SK-N-SH treated with all-trans-retinoic acid at 6 μM for 48 hours (cell line): ENCODE measurements around the gene FDX1.

Experiments
- ATAC-seq: fragments of 200-7000 bp; cut with Tn5 transposase; 3 replicates; pipeline ENCODE4 v1.9.1; 2020; ENCODE audit warnings: mild to moderate bottlenecking, moderate library complexity
- ARNTL ChIP-seq: fragments of 450-650 bp; formaldehyde crosslinking; IDR thresholded peaks from 2 replicates; pipeline ENCODE4 v1.5.0; 2020; ENCODE audit warnings: low read depth, mild to moderate bottlenecking, moderate library complexity, borderline replicate concordance
- BACH2 ChIP-seq: fragments of 250-450 bp; sonication (Bioruptor Pico); IDR thresholded peaks from 2 replicates; pipeline ENCODE4 v1.9.0; 2021; ENCODE audit warnings: mild to moderate bottlenecking, borderline replicate concordance
- CREB5 ChIP-seq: fragments of 250-450 bp; sonication (Bioruptor Pico); IDR thresholded peaks from 2 replicates; pipeline ENCODE4 v1.5.1; 2020; ENCODE audit warnings: low read depth, mild to moderate bottlenecking, moderate library complexity
- CSRNP3 ChIP-seq: fragments of 250-450 bp; sonication (Bioruptor Pico); IDR thresholded peaks from 2 replicates; pipeline ENCODE4 v1.5.1; 2021; ENCODE audit warnings: mild to moderate bottlenecking, moderate library complexity
- GLIS3 ChIP-seq: fragments of 250-450 bp; sonication (Bioruptor Pico); IDR thresholded peaks from 2 replicates; pipeline ENCODE4 v1.5.0; 2020; ENCODE audit warnings: mild to moderate bottlenecking, moderate library complexity
- ISL1 ChIP-seq: fragments of 250-450 bp; sonication (Bioruptor Pico); IDR thresholded peaks from 2 replicates; pipeline ENCODE4 v2.1.2; 2022; ENCODE audit warnings: mild to moderate bottlenecking, moderate library complexity
- OSR1 ChIP-seq: fragments of 250-450 bp; sonication (Bioruptor Pico); IDR thresholded peaks from 2 replicates; pipeline ENCODE4 v1.8.0; 2022; ENCODE audit warnings: moderate library complexity, mild to moderate bottlenecking, inconsistent platforms
- PATZ1 ChIP-seq: fragments of 250-450 bp; sonication (Bioruptor Pico); IDR thresholded peaks from 2 replicates; pipeline ENCODE4 v1.8.0; 2020; ENCODE audit warnings: mild to moderate bottlenecking, moderate library complexity, borderline replicate concordance
- PPARA ChIP-seq: fragments of 250-450 bp; sonication (Bioruptor Pico); IDR thresholded peaks from 2 replicates; pipeline ENCODE4 v1.5.0; 2020; ENCODE audit warnings: mild to moderate bottlenecking, borderline replicate concordance
- SNAI2 ChIP-seq: fragments of 250-450 bp; sonication (Bioruptor Pico); IDR thresholded peaks from 2 replicates; pipeline ENCODE4 v1.5.0; 2020; ENCODE audit warnings: mild to moderate bottlenecking, moderate library complexity
- TCF4 ChIP-seq: fragments of 250-450 bp; sonication (Bioruptor Pico); IDR thresholded peaks from 2 replicates; pipeline ENCODE4 v1.8.0; 2021; ENCODE audit warnings: mild to moderate bottlenecking, moderate library complexity, borderline replicate concordance
- TOX ChIP-seq: fragments of 250-450 bp; sonication (Bioruptor Pico); IDR thresholded peaks from 2 replicates; pipeline ENCODE4 v1.8.0; 2021; ENCODE audit warnings: mild to moderate bottlenecking, moderate library complexity, borderline replicate concordance
- TSHZ2 ChIP-seq: fragments of 250-450 bp; sonication (Bioruptor Pico); IDR thresholded peaks from 2 replicates; pipeline ENCODE4 v1.5.0; 2020; ENCODE audit warnings: mild to moderate bottlenecking, moderate library complexity
- ZC3H10 ChIP-seq: fragments of 250-450 bp; sonication (Bioruptor Pico); IDR thresholded peaks from 2 replicates; pipeline ENCODE4 v1.5.1; 2021; ENCODE audit warnings: mild to moderate bottlenecking, moderate library complexity
- ZFP3 ChIP-seq: fragments of 250-450 bp; sonication (Bioruptor Pico); IDR thresholded peaks from 2 replicates; pipeline ENCODE4 v1.5.0; 2020; ENCODE audit warnings: mild to moderate bottlenecking, moderate library complexity
- ZFP30 ChIP-seq: fragments of 450-650 bp; formaldehyde crosslinking; IDR thresholded peaks from 2 replicates; pipeline ENCODE4 v1.5.0; 2022; ENCODE audit warnings: mild to moderate bottlenecking, moderate library complexity
- ZNF565 ChIP-seq: fragments of 450-650 bp; formaldehyde crosslinking; conservative IDR thresholded peaks from 2 replicates; pipeline ENCODE4 v1.5.0; 2020; ENCODE audit warnings: low read depth, mild to moderate bottlenecking, moderate library complexity
- ZNF70 ChIP-seq: fragments of 450-650 bp; formaldehyde crosslinking; IDR thresholded peaks from 2 replicates; pipeline ENCODE4 v1.5.0; 2020; ENCODE audit warnings: mild to moderate bottlenecking, moderate library complexity
- ZNF8 ChIP-seq: fragments of 450-650 bp; formaldehyde crosslinking; IDR thresholded peaks from 2 replicates; pipeline ENCODE4 v1.5.0; 2020; ENCODE audit warnings: mild to moderate bottlenecking, moderate library complexity

The FDX1 gene

GRCh38 chr11:110475671-110476070 lies 45.9 kb downstream of the FDX1 start:
- ATAC-seq: peak; percentile 46
- no peak for TF ChIP-seq PATZ1 (CRISPR knock-in tag)
- TF ChIP-seq ISL1 (CRISPR knock-in tag): no peak
- TF ChIP-seq ZNF70 (CRISPR knock-in tag): no peak
- no peak for TF ChIP-seq GLIS3 (CRISPR knock-in tag)
- no peak for TF ChIP-seq ZFP30 (CRISPR knock-in tag)
- TF ChIP-seq PPARA: no peak
- TF ChIP-seq CSRNP3: no peak
- no peak for TF ChIP-seq ZNF565
- no peak for TF ChIP-seq CREB5 (CRISPR knock-in tag)
- TF ChIP-seq OSR1: no peak
- TF ChIP-seq BACH2: no peak
- TF ChIP-seq ZNF8 (CRISPR knock-in tag): no peak
- no peak for TF ChIP-seq TCF4 (CRISPR knock-in tag)

GRCh38 chr11:110478410-110478809 lies 48.7 kb downstream of the FDX1 start:
- no peak for ATAC-seq
- TF ChIP-seq GLIS3 (CRISPR knock-in tag) (no peak), ISL1 (CRISPR knock-in tag) (no peak), SNAI2 (CRISPR knock-in tag) (no peak), CREB5 (CRISPR knock-in tag) (no peak), PPARA (no peak), ZC3H10 (no peak), BACH2 (no peak), ZNF565 (no peak), PATZ1 (CRISPR knock-in tag) (no peak), ZFP30 (CRISPR knock-in tag) (no peak)

- no peak for TF ChIP-seq TOX
- TF ChIP-seq ISL1 (CRISPR knock-in tag): 0 out of 2 replicates have a peak, but pooled peaks have one; percentile 7
- peak; percentile 19; the same call in 1 of the 3 replicates for ATAC-seq
Observed at GRCh38 chr11:110479108-110480101, 49.7 kb downstream of the FDX1 start.

GRCh38 chr11:110481523-110481922 lies 51.8 kb downstream of the FDX1 start:
- ATAC-seq: no peak
- TF ChIP-seq TCF4 (CRISPR knock-in tag): no peak
- no peak for TF ChIP-seq ZNF565
- no peak for TF ChIP-seq ZFP3 (CRISPR knock-in tag)
- no peak for TF ChIP-seq ZC3H10
- no peak for TF ChIP-seq OSR1
- no peak for TF ChIP-seq CSRNP3
- TF ChIP-seq ARNTL (CRISPR knock-in tag): no peak
- TF ChIP-seq ZNF8 (CRISPR knock-in tag): no peak
- TF ChIP-seq TOX: no peak
- no peak for TF ChIP-seq ZNF70 (CRISPR knock-in tag)
- TF ChIP-seq CREB5 (CRISPR knock-in tag): no peak
- TF ChIP-seq TSHZ2 (CRISPR knock-in tag): no peak
